Measurements from ENCODE around the gene PRKAG2.

PRKAG2 gene

DNA sequence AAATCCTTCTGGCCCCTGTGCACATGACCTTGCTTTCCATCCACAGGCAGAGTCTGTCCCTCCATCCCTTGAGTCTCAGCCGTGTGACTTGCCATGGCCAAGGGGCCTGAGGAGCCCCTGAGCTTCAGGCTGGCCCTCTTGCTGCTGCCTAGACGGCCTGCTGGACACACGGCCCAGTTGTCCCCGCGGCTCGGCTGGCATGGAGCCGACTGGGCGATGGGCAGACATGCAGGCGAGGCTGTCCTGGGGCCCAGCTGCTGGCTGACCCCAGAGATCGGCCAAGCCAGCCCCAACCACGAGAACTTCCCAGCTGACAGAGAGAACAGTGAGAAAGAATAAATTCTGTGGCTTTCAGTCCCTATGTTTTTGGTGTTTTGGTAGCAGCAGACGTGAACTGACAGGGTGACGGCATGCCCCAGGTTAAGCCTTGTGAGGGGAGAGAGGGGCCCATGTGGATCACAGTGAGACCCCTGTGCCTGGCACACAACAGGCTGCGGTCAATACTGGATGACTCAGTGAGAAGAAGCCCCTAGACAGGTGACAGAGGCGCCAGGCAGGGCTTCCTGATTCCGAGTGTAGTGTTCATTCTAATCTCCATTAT is 11.7 kb downstream of the PRKAG2 start:
- no peak for DNase-seq (ENCODE audit: low spot score)

DNA sequence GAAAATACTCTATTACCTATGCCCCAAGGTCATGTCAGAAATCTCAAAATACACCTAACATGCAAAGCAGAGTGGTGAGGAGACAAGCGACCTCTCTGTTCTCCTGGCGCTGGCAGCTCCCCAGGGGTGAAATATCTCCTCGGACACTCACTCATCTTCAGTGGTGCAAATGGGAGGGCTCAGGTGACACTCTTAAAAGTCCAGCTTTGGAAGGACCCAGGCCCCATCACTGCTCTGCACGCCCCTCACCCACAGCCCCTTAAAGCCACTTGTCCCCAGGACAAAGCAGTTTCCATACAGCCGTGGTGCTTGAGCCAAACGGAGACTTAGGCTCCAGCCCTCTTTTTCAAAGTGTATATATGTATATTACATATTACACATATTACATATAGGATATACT is 12.4 kb downstream of the PRKAG2 start:
- no peak for DNase-seq (ENCODE audit: low spot score)

DNA sequence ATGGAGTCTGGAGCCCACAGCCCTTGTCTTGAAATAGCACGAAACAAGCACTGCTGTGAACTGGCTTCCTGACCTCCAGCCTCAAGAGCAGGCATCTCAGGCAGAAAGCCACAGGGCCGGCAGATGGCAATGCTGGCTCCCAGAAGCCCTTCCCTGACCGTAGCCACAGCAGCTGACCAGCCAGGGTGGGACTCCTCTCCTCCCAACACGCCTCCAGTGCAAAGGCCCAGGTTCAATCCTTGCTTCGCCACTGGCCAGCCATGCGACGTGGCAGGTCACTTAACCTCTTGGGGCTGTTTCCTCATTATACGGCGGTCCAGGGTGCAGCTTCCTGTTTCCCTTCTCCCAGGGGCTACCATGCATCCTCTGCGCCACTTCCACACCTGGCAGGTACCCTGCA is 12.8 kb downstream of the PRKAG2 start:
- no peak for DNase-seq (ENCODE audit: low spot score)

DNA sequence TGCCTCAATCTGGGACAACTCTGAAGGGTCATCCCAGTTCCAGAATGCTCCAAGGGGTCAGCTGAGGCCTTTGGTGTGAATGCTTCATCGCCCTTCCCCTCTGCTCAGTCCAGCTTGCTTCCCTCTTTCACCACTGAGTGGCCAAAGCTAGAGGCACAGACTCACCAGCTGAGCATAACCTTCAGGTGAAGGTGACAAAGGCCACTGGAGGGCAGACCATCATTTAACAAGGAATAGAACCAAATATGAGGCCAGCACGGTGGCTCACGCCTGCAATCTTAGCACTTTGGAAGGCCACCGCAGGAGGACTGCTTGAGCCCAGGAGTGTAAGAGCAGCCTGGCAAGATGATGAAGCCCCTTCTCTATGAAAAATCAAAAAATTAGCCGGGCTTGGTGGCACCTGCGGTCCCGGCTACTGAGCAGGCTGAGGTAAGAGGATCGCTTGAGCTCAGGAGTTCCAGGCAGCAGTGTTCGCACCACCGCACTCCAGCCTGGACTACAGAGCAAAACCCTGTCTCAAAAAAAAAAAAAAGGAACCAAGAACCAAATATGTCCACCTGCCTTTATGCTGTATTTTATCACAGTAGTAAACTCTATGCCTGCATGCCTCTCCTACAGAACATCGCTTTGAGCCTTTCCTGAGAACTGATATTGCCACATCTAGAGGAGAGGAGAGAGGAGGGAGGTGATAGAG is 13.4 kb downstream of the PRKAG2 start:
- DNase-seq (ENCODE audit: low spot score) = peak; percentile 52

DNA sequence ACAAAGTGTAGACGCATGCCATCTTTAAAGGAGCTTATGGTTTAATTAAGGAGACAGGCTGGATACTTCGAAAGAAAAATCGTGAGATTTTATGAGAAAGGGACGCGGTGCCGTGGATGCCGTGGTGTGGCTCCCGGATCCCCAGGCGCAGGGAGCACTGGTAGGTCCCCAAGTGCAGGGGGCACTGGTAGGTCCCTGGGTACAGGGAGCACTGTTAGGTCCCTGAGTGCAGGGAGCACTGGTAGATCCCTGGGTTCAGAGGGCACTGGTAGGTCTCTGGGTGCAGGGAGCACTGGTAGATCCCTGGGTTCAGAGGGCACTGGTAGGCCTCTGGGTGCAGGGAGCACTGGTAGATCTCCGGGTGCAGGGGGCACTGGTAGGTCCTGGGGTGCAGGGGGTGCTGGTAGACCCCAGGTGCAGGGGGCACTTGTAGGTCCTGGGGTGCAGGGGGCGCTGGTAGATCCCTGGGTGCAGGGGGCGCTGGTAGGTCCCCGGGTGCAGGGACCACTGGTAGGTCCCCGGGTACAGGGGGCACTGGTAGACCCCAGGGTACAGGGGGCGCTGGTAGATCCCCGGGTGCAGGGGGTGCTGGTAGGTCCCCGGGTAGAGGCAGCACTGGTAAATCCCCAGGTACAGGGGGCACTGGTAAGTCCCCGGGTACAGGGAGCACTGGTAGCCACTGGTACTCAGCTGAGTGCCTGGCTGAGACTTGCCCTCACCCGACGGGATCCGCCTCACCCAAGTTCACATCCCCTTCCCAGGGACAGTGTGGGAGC is 14.1 kb downstream of the PRKAG2 start:
- DNase-seq (ENCODE audit: low spot score) = no peak

DNA sequence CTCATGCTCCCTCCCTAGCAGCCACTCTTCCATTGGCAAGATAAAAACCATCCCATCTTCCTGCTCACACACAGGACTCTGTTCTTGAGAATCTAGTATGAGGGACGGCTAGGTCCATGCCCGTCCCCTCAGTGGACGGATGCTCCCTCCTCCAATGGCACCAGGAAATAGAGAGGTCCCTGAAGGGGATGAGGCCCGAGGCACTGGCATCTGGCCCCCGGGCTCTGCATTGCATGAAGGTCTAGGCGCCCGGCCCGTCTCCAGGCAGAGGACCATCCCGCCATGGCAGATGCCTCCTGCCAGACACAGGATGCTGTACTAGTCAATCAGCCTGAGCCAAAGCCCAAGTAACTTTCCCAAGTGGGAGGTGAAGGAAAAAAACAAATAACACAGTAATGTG is 15.0 kb downstream of the PRKAG2 start:
- DNase-seq (ENCODE audit: low spot score) = no peak

DNA sequence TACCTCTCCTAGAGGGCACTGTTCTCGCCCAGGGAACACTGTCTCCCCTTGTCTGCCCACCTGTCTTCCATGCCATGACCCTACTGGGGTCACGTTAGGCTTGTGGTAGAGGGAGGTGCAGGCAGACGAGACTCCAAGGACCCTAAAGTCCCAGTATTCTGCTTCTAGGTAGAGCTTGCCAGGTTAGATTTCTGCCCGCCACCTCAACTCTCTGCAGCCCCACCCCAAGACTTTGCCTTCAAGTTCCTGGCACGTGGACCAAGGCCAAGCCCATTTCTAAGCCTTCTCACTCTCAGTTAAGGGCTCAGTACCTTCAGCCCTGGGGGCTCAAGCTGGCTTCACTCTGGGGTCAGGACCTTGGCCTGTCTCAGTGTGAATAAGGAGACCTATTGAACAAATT is 16.1 kb downstream of the PRKAG2 start:
- DNase-seq (ENCODE audit: low spot score) = no peak

DNA sequence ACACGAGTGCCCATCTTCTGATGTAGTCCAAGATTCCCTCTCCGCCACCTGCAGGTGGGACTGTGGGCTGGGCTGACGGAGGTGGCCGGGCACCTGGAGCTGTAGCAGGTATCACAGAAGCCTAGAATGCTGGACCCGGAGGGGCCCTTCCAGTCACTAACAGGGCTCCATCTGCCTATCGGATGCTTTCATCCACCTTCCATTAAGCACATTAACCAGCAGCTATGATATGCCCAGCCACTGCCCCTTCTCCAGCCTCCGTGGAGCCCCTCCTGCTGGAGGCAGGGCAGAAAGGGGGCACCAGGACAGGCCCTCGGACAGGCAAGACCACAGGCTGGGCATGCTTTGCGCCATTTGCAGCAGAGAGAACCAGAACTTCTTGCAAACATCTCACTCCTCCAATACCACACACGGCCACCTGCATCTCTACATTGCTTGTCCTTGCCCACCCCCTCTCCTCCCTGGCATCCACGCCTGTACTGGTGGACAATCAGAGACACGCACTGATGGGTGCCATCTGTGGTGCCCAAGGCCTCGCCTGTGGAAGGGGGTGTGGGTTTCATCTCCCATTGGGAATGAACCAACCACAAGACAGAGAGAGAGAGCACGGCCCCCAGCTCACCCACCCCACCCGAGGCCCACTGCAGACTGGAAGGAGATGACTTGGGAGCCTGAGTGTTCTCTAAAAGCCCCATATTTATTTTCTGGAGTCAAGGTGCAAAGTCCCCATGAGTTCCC is 16.8 kb downstream of the PRKAG2 start:
- DNase-seq (ENCODE audit: low spot score) = no peak

DNA sequence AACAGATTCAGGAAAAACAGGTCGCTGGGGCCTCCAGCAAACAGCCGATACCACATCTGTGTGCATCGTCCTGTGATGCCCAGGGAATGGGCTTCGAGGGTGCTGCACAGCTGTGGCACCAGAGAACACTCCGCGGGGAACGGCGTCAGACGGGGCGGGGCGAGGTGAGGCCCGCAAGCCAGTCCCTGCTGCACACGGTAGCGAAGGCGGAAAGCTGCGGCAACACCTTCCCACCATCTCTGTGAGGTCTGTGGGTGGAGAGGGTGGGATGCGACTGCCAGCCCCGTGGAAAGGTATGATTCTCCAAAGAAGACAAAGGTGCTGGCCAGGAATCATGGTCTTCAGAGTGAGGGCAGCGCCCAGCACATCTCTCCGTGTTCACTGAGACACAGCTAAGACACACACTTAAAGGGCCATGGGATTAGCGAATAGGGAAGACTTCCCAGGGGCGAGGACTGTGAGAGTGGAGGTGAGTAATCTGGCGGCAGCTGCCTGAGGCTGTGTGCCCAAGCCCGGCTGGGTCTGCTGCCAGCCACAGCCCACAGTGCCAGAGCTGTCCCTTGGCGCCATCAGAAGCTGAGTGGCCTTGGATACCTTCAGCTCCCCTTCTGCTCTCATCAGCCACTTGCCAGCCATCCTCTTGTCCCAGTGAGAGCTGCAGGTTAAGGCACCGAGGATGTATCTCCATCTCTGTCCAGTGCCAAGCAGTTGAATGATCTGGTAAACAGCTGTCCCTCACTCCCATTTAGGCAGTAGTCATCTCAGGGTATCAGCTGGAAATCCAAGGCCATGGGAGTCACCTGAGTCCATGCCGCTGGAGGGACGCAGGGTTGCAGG is 17.6 kb downstream of the PRKAG2 start:
- no peak for DNase-seq (ENCODE audit: low spot score)

DNA sequence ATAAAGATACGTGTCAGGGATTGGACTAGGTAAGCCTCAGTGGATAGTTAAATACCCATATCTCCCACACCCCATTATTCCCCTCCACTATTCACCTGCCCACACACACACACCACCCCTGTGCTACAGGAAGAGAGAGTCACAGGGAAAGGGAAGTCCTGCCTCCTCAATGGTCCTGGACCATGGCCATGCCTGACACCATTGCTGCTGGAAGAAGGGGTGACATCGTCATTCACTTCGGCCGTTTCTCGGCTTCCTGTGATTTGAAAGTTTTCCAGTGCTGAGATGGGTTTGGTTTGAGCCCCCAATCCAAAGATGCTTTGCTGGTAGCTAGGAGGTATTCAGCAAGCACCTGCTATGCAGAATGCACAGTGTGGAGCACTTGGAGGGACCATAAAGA is 18.5 kb downstream of the PRKAG2 start:
- DNase-seq (ENCODE audit: low spot score) = no peak

DNA sequence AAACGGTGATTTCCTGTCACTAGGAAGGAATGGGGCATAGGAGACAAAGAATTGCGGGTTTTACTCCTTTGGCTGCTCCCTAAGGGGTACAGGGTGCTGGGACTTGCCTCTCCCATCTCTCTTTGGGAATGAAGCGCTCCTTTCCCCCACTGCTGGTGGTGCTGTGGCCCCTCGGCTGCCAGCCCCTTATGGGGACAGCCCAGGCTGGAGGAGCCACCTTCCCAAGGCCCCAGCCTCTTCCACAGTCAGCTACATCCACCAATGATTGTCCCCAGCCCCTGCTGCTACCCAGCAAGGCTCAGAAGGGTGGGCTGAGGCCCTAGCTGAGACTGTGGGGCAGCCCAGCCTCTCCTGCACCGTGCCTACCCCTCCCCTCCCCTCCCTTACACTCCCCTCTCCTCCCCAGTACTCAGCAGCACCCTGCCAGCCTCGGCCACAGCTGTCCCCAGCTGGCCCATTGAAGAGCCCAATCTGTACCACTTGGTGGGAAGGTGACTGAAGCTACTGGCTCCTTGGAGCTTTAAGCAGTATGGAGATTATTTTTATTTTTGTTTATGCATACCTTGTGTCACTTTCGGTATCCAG is 19.0 kb downstream of the PRKAG2 start:
- no peak for DNase-seq (ENCODE audit: low spot score)

DNA sequence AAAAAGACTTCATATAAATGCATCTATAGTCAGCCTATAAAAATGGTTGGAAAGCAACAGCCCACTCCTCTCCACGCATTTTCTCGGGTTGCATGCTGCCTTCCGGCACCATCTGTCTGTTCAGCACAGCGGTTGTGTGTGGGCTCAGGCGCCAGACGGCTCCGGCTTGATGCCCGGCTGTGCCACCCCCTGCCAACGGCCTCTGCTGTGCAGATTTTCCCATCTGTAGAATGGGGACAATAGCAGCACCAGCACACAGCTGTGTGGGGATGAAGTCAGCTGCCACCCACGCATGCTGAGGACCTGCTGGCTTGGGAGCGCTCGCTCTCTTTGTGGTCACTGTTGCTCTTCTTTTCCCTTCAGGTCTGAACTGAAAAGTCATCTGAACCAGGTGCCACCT is 19.5 kb downstream of the PRKAG2 start:
- DNase-seq (ENCODE audit: low spot score) = no peak

DNA sequence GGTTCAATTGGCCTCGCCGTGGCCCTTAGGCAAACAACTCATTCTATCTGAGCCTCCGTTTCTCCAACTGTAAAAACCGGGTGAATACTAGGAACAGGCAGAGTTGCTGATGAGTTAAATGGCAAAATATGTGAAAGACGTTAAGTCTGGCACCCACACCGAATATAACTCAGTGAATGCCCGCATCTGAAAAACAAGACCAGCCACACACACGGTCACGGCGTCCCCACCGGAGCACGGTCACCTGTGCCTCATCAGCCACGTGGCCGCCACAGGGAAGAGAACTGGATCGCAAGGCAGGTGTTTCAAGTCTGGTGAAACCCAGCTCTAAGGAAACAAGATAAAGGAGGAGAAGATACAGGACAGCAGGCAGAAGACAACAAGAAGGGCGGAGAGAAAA is 20.4 kb downstream of the PRKAG2 start:
- DNase-seq (ENCODE audit: low spot score) = no peak

DNA sequence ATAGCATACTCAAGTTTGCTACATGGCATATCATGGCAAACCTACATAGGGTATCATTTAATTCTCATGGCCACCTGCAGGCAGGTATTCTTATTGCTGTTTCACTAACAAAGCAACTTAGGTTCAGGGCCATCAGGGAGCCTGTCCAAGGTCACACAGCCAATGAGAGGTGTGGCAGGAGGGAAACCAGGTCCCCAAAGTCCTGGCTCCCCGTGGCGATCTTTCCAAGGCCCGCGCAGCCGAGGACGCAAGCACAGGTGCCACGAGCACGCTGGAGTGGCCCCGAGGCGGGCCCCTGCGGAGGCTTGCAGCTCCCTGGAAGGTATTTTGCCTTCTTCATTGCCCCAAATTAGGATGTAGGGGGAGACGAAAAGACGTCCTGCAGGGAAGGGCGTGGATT is 20.8 kb downstream of the PRKAG2 start:
- DNase-seq (ENCODE audit: low spot score) = peak; percentile 52

DNA sequence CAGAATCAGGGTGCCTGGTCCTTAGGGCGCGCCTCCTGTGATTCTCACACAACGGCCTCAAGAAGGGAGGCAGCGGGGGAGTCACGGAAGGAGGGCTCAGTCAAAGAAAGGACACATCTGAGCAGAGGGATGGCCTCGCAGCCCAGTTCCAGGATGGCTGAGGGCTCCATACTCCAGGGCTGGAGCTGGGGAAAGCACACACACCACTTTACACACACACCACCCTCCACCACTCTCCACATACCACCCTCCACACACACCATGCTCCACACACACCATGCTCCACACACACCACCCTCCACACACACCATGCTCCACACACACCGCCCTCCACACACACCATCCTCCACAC is 22.2 kb downstream of the PRKAG2 start:
- no peak for DNase-seq (ENCODE audit: low spot score)

DNA sequence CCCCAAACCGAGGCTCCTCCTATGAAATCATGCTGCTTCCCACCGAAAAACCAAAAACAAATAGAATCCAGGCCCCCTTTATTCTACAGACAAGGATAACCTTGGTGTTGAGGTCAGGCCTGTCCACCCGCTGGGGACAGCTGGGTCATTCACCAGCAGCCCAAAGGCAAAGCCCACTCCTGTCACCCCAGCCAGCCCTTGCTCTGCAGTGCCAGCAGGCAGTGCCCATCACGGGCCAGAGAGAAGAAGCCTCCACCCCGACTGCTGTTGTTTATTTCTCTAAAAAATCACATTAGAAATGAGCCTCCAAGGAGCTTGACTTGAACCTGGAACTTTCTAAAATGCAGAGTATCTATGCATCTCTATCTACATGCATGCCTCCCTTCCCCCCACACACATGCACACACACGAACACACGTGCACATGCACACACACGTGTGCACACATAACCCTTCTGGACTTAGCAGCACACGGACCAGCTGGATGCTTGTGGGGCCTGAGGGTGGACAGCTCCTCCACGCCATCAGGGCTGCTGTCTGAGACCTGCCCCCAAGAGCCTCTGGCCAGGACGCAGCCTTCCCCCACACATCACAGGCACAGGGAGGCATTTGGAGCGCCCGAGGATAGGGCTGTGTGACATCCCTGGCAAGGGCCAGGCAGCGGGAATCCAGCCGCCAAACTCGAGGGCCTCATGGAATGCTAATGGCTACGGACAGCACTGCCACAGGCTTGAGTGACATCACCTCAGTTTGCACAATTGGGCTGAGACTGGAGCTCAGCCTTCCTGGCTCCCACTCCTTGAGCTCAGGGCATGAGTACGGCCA is 22.8 kb downstream of the PRKAG2 start:
- DNase-seq (ENCODE audit: low spot score) = no peak

DNA sequence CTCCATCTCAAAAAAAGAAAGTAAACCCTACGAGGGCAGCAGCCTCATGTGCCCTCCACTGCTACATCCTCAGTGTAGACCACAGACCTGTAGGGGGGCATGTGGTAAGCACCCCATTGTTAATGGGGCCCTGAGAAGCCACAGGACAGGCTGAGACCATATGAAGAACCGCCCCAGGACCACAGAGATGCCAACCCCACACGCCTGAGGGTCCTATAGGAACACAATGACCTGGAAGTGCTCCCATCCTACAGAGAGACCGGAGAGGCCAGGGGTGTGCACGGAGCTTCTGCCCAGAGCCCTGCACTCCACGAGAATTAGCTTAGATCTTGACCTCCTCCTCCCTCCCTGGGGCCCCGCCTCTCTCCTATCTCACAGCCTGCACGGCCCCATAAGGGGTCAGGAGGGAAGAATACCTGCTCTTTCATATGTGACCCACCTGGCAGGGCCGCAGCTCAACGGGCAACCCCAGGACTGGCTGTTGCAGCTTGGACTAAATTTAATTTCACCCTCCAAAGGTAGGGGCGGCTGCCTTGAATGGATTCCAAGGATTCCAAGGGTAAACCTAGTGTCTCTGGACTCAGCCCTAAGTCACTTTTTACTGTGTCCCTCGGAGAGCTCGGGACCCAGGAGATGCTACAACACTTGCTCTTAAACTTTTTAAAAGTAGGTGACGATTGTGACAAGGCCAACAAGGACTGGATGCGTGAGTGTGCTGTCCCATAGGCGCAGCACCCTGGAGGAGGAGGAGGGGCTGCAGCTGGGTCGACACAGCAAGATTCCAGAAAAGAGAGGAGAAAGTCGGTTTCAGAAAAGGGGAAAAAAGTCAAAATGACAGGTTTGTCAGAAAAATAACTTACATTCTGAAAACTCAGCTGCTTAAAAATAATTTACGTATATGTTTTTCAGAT is 24.2 kb downstream of the PRKAG2 start:
- DNase-seq (ENCODE audit: low spot score) = no peak

DNA sequence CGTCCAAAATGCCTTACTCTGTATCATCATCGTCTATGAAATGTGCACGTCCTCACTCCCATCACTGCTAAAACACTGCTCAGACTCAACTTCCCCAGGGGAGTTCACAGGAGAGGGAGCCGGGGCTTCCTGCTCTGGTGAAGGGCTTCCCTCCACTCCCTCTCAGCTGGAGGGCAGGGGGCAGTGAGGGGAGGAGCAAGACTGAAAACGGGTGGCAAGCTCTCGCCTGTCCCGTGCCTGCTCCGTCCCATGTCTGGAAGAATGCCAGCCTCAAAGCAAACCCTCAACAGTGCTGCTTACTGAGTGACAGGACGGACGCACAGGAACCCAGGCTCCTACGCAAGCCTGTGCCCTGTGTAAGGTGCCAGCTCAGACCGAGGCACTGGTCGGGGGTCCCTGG is 25.1 kb downstream of the PRKAG2 start:
- DNase-seq (ENCODE audit: low spot score) = no peak

DNA sequence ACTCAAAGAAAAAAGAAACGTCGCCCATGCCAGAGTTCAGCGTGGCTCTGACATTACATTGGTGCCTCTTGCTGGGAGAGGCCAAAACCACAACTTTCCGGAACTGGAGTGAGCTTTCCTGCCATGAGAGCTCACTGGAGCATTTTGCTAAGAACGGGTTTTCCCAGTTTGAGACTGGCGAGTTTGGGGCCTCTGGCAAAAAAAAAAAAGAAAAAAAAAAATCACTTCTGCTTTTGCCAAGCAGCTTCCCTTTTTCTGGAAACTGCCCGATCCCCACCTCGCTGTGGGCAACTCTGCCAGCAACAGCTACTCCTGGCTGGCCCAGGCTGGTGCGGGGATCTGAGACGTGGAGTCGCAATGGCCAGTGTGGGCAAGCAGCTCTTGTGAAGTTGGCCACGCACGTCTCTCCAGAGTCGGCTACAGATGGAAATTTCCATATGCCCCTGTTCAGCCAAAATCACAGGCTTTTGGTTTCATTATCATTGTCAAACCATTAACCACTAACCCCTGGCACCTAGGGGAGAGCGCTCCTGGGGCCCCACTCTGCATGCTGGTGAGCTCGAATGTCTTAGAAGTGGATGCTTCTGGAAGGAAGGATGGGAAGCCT is 25.7 kb downstream of the PRKAG2 start:
- peak; percentile 51 for DNase-seq (ENCODE audit: low spot score)
